GM19395 (cell line): Measurements from ENCODE around the gene CLDND1.
"Not testable (repeated sequence)": the region's sequence is repeated elsewhere in the genome, so short reads cannot be mapped to it uniquely, and the experiment has no call there.

Source experiments
- ATAC-seq: cut with Tn5 transposase; IDR thresholded peaks from one replicate; pipeline ENCODE4 v1.9.1; 2021; ENCODE audit warnings: mild to moderate bottlenecking, moderate library complexity; ENCODE audit not compliant: unreplicated experiment

CLDND1 gene

GRCh38 chr3:98522544-98523281 is at the start of gene CLDND1:
Gene CLDND1, minus strand, starts transcription at chr3:98522902. Its CDS starts 1,478 bp downstream, at chr3:98521424.
- ATAC-seq: peak; percentile 88

- no peak for ATAC-seq
Observed at GRCh38 chr3:98568402-98568801, 45.7 kb upstream of the CLDND1 start.

- ATAC-seq: peak; percentile 29
Observed at GRCh38 chr3:98567666-98568270, 45.1 kb upstream of the CLDND1 start.

- no peak for ATAC-seq
Observed at GRCh38 chr3:98565843-98566242, 43.1 kb upstream of the CLDND1 start.

- ATAC-seq: peak; percentile 14
Observed at GRCh38 chr3:98565237-98565643, 42.5 kb upstream of the CLDND1 start.

- peak; percentile 1 for ATAC-seq
Observed at GRCh38 chr3:98564282-98565005, 41.7 kb upstream of the CLDND1 start.

- peak; percentile 54 for ATAC-seq
Observed at GRCh38 chr3:98563661-98564281, 41.1 kb upstream of the CLDND1 start.

- peak; percentile 18 for ATAC-seq
Observed at GRCh38 chr3:98561727-98562521, 39.2 kb upstream of the CLDND1 start.

GRCh38 chr3:98560911-98561310 is 38.2 kb upstream of the CLDND1 start:
- ATAC-seq: no peak

- not testable (repeated sequence) for ATAC-seq
Observed at GRCh38 chr3:98559769-98560168, 37.1 kb upstream of the CLDND1 start.

- ATAC-seq: no peak
Observed at GRCh38 chr3:98558100-98558827, 35.6 kb upstream of the CLDND1 start.

- ATAC-seq: no peak
Observed at GRCh38 chr3:98557324-98558010, 34.8 kb upstream of the CLDND1 start.

- peak; percentile 77 for ATAC-seq
Observed at GRCh38 chr3:98556164-98557130, 33.7 kb upstream of the CLDND1 start.

GRCh38 chr3:98555025-98555379 is 32.3 kb upstream of the CLDND1 start:
- ATAC-seq: no peak

- no peak for ATAC-seq
Observed at GRCh38 chr3:98554580-98554979, 31.9 kb upstream of the CLDND1 start.

- ATAC-seq: no peak
Observed at GRCh38 chr3:98553753-98554152, 31.1 kb upstream of the CLDND1 start.

- no peak for ATAC-seq
Observed at GRCh38 chr3:98553021-98553563, 30.4 kb upstream of the CLDND1 start.
